Measurements from ENCODE around the gene CNKSR1. TPM values are rescaled to one million over a fixed set of nuclear protein-coding genes. Genes with fewer than 3 reads are reported as not detected.

CNKSR1 gene
- total RNA-seq, 4 donors from 2014 or later, result 0.29 to 13.3 (median 7.2) TPM

DNA sequence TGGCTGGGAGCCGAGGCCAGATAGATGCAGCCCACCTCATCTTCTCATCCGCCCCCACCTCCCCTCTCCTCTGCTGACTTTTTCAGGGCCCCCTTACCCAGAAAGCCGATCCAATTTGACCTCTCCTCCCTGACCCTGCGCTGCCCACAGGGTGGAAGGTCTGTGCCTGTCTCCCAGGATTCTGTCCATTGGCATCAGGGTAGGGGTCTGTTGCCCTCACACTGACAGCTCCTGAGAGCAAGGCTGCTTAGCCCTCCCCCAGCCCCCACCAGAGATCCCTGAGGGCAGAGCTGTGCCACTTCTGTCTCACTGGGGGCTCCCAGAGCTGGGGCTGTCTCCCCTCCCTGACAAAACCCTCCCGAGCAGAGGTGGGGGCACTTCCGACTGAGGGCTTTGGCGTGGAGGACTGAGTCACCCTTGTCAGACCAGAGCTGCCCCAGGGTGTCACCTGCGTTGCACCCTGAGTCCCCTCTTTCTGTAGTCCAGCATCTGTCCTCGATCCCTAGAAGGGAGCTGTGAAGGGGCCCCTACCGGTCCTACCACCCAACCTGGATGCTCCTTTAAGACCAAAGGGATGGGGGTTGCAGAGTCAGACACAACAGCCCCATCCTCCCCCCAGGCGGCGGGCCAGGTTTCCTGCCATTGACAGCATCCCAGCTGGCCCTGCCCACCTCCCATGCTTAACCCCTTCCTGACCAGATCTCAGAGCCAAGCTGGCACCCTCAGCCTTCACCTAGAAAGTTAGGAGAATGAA is 20.8 kb upstream of the CNKSR1 start:
- H3K9me3 ChIP-seq, result no peaks in the 10 kb centered on the region
- peak overlapping the region in 1 of 2 donors; percentile 11 for H3K4me3 ChIP-seq
- no peaks in the 10 kb centered on the region for H3K36me3 ChIP-seq
- H3K27ac ChIP-seq, result peak overlapping the region; percentile 40 to 54
- peak in 1 of 2 donors; percentile 67 for DNase-seq
- TF ChIP-seq, protein P1, sequence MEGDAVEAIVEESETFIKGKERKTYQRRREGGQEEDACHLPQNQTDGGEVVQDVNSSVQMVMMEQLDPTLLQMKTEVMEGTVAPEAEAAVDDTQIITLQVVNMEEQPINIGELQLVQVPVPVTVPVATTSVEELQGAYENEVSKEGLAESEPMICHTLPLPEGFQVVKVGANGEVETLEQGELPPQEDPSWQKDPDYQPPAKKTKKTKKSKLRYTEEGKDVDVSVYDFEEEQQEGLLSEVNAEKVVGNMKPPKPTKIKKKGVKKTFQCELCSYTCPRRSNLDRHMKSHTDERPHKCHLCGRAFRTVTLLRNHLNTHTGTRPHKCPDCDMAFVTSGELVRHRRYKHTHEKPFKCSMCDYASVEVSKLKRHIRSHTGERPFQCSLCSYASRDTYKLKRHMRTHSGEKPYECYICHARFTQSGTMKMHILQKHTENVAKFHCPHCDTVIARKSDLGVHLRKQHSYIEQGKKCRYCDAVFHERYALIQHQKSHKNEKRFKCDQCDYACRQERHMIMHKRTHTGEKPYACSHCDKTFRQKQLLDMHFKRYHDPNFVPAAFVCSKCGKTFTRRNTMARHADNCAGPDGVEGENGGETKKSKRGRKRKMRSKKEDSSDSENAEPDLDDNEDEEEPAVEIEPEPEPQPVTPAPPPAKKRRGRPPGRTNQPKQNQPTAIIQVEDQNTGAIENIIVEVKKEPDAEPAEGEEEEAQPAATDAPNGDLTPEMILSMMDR (IDR thresholded peaks at IDR 0.05), result no peak
- no peak for TF ChIP-seq POLR2A (IDR thresholded peaks at IDR 0.05)
- intact Hi-C loops (cut with DNase I; ENCODE audit: low total_unique reads), result no loop called here
- H3K27me3 ChIP-seq, result no peaks in the 10 kb centered on the region
- H3K4me1 ChIP-seq, result no peaks in the 10 kb centered on the region

- Histone ChIP-seq H3K27ac (peak overlapping the region; percentile 39 to 63), H3K9me3 (no peaks in the 10 kb centered on the region), H3K27me3 (no peaks in the 10 kb centered on the region), H3K36me3 (no peaks in the 10 kb centered on the region), H3K4me3 (no peak overlapping the region), H3K4me1 (no peaks in the 10 kb centered on the region)
- intact Hi-C loops (cut with DNase I; ENCODE audit: low total_unique reads), result no loop called here
- TF ChIP-seq, protein P1 (IDR thresholded peaks at IDR 0.05), result no peak
- TF ChIP-seq POLR2A (IDR thresholded peaks at IDR 0.05), result no peak
- DNase-seq, result no peak
Measured at GRCh38 chr1:26158271-26158907, 18.9 kb upstream of the CNKSR1 start.

GRCh38 chr1:26158908-26159742 is 18.2 kb upstream of the CNKSR1 start, which contains the start of gene FAM110D:
FAM110D (plus strand) TSS chr1:26159079; CDS start chr1:26161292, 2,213 bp downstream.
- Histone ChIP-seq H3K4me1 (peaks cover 0 to 3% of the 10 kb centered on the region in 2 donors), H3K27ac (peak within 1 kb of the TSS; percentile 39 to 63), H3K27me3 (no peaks in the 10 kb centered on the region), H3K4me3 (peak within 1 kb of the TSS; percentile 12 to 34), H3K36me3 (no peaks in the 10 kb centered on the region), H3K9me3 (no peaks in the 10 kb centered on the region)
- intact Hi-C loops (cut with DNase I; ENCODE audit: low total_unique reads), result no loop called here
- TF ChIP-seq, protein P1 (IDR thresholded peaks at IDR 0.05), result no peak
- TF ChIP-seq POLR2A (IDR thresholded peaks at IDR 0.05), result peak; percentile 15 to 19
- peak in 1 of 2 donors; percentile 56 for DNase-seq

- no peak for TF ChIP-seq POLR2A (IDR thresholded peaks at IDR 0.05)
- TF ChIP-seq, protein P1 (IDR thresholded peaks at IDR 0.05), result no peak
- Histone ChIP-seq H3K36me3 (no peaks in the 10 kb centered on the region), H3K9me3 (no peaks in the 10 kb centered on the region), H3K4me1 (peaks cover 0 to 7% of the 10 kb centered on the region in 2 donors), H3K27ac (peak overlapping the region in 1 of 2 donors; percentile 63), H3K4me3 (peak overlapping the region; percentile 4 to 34), H3K27me3 (no peaks in the 10 kb centered on the region)
- DNase-seq, result no peak
- intact Hi-C loops (cut with DNase I; ENCODE audit: low total_unique reads), result loop anchor here (5.0 kb wide), 1 partner anchor 122 kb away; no protein-coding TSS in a partner anchor
Measured at GRCh38 chr1:26159743-26160039, 17.6 kb upstream of the CNKSR1 start.

Measured in uterus (tissue), 4 donors.